Astrocyte (in vitro differentiated cells and primary cell): ENCODE measurements around the gene GPX7. TPM values are rescaled to one million over a fixed set of nuclear protein-coding genes. Genes with fewer than 3 reads are reported as not detected.

Experiments used
- DNase-seq: peaks from one replicate; pipeline ENCODE4 v3.0.0-alpha.2; 2010; ENCODE audit warnings: low read depth
- FAIRE-seq: peaks from 2 replicates; lab custom pipeline; 2011; peaks lifted over from hg19 to GRCh38; lab: Jason Lieb, UNC
- H2AFZ ChIP-seq: 2 replicates; pipeline ENCODE4 v1.6.0; 2012; ENCODE audit warnings: low read depth, low read length, inconsistent platforms
- H3K27ac ChIP-seq: 2 replicates; pipeline ENCODE4 v1.5.1; 2011; ENCODE audit warnings: low read depth, low read length, inconsistent platforms
- H3K27me3 ChIP-seq: 2 replicates; pipeline ENCODE4 v1.6.0; 2011; ENCODE audit warnings: low read length, inconsistent platforms; ENCODE audit not compliant: insufficient read depth
- H3K36me3 ChIP-seq: 2 replicates; pipeline ENCODE4 v1.5.1; 2011; ENCODE audit warnings: low read length, inconsistent platforms; ENCODE audit not compliant: insufficient read depth
- H3K4me1 ChIP-seq: 2 replicates; pipeline ENCODE4 v1.5.1; 2011; ENCODE audit warnings: low read length, inconsistent platforms; ENCODE audit not compliant: insufficient read depth
- H3K4me2 ChIP-seq: 2 replicates; pipeline ENCODE4 v1.6.0; 2012; ENCODE audit warnings: low read length, inconsistent platforms
- H3K4me3 ChIP-seq: 2 replicates; pipeline ENCODE4 v1.5.1; 2011; ENCODE audit warnings: low read depth, mild to moderate bottlenecking, low read length, inconsistent platforms; ENCODE audit not compliant: insufficient read depth
- H3K79me2 ChIP-seq: 2 replicates; pipeline ENCODE4 v1.6.0; 2012; ENCODE audit warnings: mild to moderate bottlenecking, low read length, inconsistent platforms; ENCODE audit not compliant: insufficient read depth
- H3K9ac ChIP-seq: 2 replicates; pipeline ENCODE4 v1.6.0; 2012; ENCODE audit warnings: mild to moderate bottlenecking, low read length, inconsistent platforms
- H3K9me3 ChIP-seq: 2 replicates; pipeline ENCODE4 v1.5.1; 2012; ENCODE audit warnings: low read depth, mild to moderate bottlenecking, low read length, inconsistent platforms; ENCODE audit not compliant: insufficient read depth
- H4K20me1 ChIP-seq: 2 replicates; pipeline ENCODE4 v1.6.0; 2012; ENCODE audit warnings: low read length, inconsistent platforms; ENCODE audit not compliant: insufficient read depth
- H3K27ac Mint-ChIP-seq: one replicate; pipeline ENCODE4 v1.8.0; 2021; ENCODE audit warnings: mild to moderate bottlenecking, mixed read lengths; ENCODE audit not compliant: unreplicated experiment
- H3K27me3 Mint-ChIP-seq: one replicate; pipeline ENCODE4 v1.8.0; 2021; ENCODE audit warnings: low read depth, mixed read lengths; ENCODE audit not compliant: unreplicated experiment
- H3K36me3 Mint-ChIP-seq: one replicate; pipeline ENCODE4 v1.8.0; 2021; ENCODE audit warnings: low read depth, mixed read lengths; ENCODE audit not compliant: unreplicated experiment
- H3K4me1 Mint-ChIP-seq: one replicate; pipeline ENCODE4 v1.8.0; 2021; ENCODE audit warnings: low read depth, mixed read lengths; ENCODE audit not compliant: unreplicated experiment
- H3K4me3 Mint-ChIP-seq: one replicate; pipeline ENCODE4 v1.8.0; 2021; ENCODE audit warnings: mild to moderate bottlenecking, moderate library complexity, mixed read lengths; ENCODE audit not compliant: unreplicated experiment
- H3K9me3 Mint-ChIP-seq: one replicate; pipeline ENCODE4 v1.8.0; 2021; ENCODE audit warnings: mild to moderate bottlenecking, mixed read lengths; ENCODE audit not compliant: unreplicated experiment
- EZH2 ChIP-seq: IDR thresholded peaks from 2 replicates; pipeline ENCODE4 v1.6.1; 2012; ENCODE audit warnings: mild to moderate bottlenecking, low read length, inconsistent platforms; ENCODE audit not compliant: insufficient read depth
- total RNA-seq: library from RNA; stranded (reverse); gene quantifications from 2 replicates; pipeline ENCODE4 v1.2.1, GENCODE V29; 2021
- TF ChIP-seq, protein P1 (sequence below): IDR thresholded peaks from 2 replicates; pipeline ENCODE4 v1.5.1; 2011; ENCODE audit warnings: low read depth, mild to moderate bottlenecking, inconsistent platforms, low read length, moderate library complexity; ENCODE audit not compliant: insufficient read depth

GPX7 gene
- total RNA-seq, 1 donor from 2014 or later = 4.2 TPM

DNA sequence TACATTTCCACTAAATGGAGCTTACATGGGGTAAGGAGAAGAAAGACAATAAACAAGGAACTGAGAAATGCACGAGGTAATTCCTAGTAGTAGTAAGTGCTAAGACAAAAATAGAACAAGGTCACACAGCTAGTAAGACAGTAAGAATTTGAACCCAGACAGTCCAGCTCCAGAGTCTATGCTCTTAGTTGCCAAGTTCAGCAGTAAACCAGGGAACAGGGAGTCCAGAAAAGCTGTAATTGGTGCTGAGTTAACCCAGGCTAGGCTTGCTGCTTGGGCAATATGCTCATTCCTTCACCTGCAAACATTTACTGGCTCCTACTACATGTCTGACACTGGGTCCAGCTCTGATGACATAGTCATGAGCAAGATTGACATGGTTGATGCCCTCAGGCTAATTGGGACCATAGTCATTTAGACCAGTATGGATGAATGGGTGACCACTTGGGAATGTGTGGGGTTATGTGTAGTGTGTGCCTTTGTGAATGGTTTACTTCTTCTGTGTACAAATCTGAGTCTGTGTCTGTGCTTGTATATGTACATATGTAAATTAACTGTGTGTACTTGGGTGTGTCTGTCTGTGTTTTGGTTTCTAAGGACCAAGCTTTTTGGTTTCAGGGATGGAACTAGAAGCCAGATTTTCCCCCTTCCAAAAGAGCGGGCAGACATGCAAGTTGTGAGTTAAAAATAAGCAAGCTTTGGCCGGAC is 2.0 kb downstream of the GPX7 start:
- Mint-ChIP-seq H3K27ac (no peak overlapping the region), H3K4me3 (no peak overlapping the region)
- H3K9me3 ChIP-seq = no peaks in the 10 kb centered on the region

DNA sequence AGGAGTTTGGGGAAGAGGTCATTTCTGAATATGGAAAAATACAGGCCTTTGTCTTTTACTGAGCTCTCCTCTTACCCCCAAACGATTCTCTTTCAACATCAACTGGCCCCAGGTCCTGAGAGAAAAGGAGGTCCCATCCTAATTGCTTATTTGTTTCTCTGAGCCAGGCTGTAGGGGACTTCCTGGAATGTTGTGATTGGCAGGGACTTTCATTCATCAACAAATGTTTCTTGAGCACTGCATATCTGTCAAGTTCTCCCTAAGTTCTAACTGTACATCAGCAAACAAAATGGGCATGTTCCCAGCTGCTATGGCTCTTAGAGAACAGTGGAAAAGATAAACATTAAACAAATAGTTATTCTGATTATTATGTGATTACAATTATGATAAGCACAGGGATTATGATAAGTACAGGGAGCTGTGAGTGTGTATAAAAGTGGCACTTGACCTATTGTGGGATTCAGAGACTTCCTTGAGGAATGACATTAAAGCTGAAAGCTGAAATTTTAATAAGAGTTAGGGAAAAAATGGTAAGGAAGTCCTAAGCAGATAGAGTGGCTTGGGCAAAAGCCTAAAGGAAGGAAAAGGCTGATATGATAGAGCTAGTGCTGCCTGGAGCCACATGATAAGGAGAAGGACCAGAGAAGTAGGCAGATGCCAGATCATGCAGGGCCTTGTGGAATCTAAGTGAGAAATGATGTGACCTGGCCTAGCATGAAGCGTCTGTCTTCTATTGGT is 11.6 kb downstream of the GPX7 start:
- H3K4me2 ChIP-seq = no peak overlapping the region
- H3K36me3 Mint-ChIP-seq = no peaks in the 10 kb centered on the region
- no peak overlapping the region for H2AFZ ChIP-seq
- DNase-seq = no peak
- no peaks in the 10 kb centered on the region for H3K4me1 Mint-ChIP-seq
- H3K9ac ChIP-seq = no peak overlapping the region
- FAIRE-seq = no peak
- no peaks in the 10 kb centered on the region for H4K20me1 ChIP-seq
- H3K4me1 ChIP-seq = no peaks in the 10 kb centered on the region
- H3K4me3 ChIP-seq = no peak overlapping the region
- H3K4me3 Mint-ChIP-seq = no peak overlapping the region
- H3K79me2 ChIP-seq = no peaks in the 10 kb centered on the region
- no peak overlapping the region for H3K27ac ChIP-seq
- no peaks in the 10 kb centered on the region for H3K27me3 ChIP-seq
- TF ChIP-seq, protein P1, sequence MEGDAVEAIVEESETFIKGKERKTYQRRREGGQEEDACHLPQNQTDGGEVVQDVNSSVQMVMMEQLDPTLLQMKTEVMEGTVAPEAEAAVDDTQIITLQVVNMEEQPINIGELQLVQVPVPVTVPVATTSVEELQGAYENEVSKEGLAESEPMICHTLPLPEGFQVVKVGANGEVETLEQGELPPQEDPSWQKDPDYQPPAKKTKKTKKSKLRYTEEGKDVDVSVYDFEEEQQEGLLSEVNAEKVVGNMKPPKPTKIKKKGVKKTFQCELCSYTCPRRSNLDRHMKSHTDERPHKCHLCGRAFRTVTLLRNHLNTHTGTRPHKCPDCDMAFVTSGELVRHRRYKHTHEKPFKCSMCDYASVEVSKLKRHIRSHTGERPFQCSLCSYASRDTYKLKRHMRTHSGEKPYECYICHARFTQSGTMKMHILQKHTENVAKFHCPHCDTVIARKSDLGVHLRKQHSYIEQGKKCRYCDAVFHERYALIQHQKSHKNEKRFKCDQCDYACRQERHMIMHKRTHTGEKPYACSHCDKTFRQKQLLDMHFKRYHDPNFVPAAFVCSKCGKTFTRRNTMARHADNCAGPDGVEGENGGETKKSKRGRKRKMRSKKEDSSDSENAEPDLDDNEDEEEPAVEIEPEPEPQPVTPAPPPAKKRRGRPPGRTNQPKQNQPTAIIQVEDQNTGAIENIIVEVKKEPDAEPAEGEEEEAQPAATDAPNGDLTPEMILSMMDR = no peak
- TF ChIP-seq EZH2 = no peak
- H3K36me3 ChIP-seq = no peaks in the 10 kb centered on the region
- H3K9me3 ChIP-seq = no peaks in the 10 kb centered on the region
- peaks cover 16% of the 10 kb centered on the region for H3K27me3 Mint-ChIP-seq
- H3K9me3 Mint-ChIP-seq = no peaks in the 10 kb centered on the region
- no peak overlapping the region for H3K27ac Mint-ChIP-seq

More for the DNA sequence above, 2.0 kb downstream of the GPX7 start:
- Histone ChIP-seq H3K4me2 (peak overlapping the region; percentile 89), H4K20me1 (no peaks in the 10 kb centered on the region), H3K4me1 (peaks cover 12% of the 10 kb centered on the region), H3K4me3 (no peak overlapping the region), H3K27ac (no peak overlapping the region), H3K36me3 (no peaks in the 10 kb centered on the region), H2AFZ (no peak overlapping the region), H3K9ac (no peak overlapping the region), H3K27me3 (no peaks in the 10 kb centered on the region), H3K79me2 (peaks cover 3% of the 10 kb centered on the region)
- peaks cover 7% of the 10 kb centered on the region for H3K36me3 Mint-ChIP-seq
- FAIRE-seq = no peak
- H3K9me3 Mint-ChIP-seq = peaks cover 4% of the 10 kb centered on the region
- DNase-seq = no peak
- H3K4me1 Mint-ChIP-seq = peaks cover 4% of the 10 kb centered on the region
- TF ChIP-seq, protein P1 = no peak
- no peak for TF ChIP-seq EZH2
- peaks cover 40% of the 10 kb centered on the region for H3K27me3 Mint-ChIP-seq
